Measurements from ENCODE around the gene PAX3.

GRCh38 chr2:222295368-222296062 lies 3.3 kb downstream of the PAX3 start:
- TF ChIP-seq POLR2A (IDR thresholded peaks at IDR 0.05) (no peak), CTCF (IDR thresholded peaks at IDR 0.05) (no peak)
